ENCODE results near the gene POU4F3.

POU4F3 gene

DNA sequence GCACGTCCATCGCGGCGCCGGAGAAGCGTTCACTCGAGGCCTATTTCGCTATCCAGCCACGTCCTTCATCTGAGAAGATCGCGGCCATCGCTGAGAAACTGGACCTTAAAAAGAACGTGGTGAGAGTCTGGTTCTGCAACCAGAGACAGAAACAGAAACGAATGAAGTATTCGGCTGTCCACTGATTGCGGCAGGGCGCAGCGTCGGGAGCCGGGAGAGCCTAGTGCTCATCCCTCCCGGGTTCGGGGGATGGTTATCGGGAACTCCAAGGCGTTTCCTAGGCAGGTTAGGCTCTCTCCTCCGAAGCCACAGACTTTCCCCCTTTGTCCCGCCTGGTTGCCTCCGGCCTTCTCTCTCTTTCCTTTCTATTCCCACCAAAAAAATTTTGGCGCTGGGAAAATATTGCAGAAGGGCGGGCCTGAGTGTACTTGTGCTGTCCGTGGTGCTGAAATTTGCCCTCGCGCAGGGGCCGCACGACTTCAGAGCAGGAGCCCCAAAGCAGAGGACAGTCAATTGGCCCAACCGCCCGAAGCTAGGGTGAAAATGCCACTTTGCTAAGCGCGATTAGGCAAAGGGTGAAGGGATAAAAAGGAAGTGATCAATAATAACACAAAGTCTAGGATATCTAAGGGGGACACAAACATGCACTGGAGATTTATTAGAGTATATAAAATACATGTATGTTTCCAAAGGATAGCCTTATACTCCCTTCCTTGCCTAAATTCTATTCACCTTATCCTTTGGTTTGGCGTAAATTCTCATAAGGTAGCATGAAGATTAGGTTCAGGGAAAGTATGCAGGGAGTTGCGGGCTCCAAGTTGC, 1.8 kb downstream of the POU4F3 start:
- DNase-seq, result peak; percentile 78

DNA sequence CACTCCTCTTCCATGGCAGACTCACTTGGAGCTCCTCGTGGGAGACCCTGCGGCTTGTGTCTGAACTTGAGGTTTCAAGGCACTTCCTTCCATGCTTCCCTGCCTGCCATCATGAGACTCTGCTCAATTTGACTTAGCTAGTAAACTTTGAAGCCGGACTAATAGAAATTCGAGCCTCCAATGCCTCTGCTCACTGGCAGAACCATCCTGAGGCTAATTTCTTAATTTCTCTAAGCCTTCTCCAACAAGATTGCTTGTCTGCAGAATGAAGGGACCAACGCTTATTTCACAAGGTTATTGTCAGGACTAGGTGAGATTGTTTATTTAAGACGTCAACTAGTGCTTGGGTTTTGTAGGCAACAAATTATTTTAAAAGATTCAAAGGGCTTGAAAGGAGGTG, 3.2 kb downstream of the POU4F3 start:
- DNase-seq, result no peak

DNA sequence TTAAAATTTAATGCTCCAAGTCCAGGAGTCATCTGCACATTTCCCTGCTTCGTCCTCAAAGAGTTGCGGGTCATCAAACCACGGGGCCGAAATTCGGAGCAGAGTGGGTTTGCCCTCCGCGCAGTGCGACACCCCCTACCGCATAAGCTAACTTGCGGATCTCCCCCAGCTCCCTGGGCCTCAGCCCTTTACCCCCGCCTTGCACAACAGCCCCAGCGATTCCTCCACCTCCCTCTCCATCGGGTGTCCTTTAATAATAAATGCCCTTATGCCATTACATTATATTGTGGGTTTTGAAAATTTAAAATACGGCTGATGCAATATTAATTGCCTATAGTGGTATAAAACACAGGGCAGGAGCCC, 3.9 kb downstream of the POU4F3 start:
- no peak for DNase-seq

DNA sequence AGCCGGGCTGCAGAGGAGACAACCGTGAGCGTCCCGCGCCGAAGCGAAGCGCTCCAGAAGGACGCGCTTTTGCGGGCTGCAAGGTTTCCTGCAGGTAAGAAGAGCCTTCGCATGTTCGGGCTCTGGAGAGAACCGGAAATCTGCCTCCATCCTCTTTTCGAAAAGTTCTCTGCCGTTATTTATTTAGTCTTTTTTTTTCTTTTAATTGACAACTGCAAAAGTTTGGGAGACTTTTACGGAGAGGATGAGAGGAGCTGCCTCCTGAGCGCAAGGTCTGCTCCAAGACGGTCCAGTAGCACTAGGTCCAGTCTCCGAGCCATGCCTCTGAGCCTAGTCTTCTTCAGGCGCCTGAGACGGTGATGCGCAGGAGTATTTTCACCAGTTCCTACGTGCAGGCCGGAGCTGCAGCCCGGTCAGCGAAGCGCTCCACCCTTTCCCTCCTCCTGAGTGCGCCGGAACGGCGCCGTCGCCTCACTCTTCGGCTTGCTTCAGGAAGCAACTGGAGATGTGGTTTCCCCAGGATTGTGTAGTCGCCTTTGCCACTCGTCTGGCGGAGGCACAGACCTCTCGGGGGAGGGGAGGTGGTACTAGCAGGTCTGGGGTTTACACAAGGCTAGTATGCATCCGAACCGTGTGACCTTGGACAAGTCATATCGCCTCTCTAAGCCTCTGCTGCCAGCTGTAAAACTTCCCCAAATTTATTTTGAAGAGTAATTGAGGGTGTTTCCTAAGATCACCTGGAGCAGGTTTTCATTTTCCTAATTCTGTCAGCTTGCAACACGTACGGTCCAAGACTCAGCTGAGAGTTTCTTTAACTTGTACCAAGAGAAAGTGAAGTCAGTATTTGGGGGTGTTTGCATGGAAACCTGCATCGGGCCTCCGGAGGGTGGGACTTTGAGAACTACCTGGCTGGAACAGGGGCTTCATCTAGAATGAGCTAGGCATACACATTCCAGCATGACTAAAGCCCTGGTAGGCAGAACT, 4.5 kb downstream of the POU4F3 start:
- no peak for DNase-seq

DNA sequence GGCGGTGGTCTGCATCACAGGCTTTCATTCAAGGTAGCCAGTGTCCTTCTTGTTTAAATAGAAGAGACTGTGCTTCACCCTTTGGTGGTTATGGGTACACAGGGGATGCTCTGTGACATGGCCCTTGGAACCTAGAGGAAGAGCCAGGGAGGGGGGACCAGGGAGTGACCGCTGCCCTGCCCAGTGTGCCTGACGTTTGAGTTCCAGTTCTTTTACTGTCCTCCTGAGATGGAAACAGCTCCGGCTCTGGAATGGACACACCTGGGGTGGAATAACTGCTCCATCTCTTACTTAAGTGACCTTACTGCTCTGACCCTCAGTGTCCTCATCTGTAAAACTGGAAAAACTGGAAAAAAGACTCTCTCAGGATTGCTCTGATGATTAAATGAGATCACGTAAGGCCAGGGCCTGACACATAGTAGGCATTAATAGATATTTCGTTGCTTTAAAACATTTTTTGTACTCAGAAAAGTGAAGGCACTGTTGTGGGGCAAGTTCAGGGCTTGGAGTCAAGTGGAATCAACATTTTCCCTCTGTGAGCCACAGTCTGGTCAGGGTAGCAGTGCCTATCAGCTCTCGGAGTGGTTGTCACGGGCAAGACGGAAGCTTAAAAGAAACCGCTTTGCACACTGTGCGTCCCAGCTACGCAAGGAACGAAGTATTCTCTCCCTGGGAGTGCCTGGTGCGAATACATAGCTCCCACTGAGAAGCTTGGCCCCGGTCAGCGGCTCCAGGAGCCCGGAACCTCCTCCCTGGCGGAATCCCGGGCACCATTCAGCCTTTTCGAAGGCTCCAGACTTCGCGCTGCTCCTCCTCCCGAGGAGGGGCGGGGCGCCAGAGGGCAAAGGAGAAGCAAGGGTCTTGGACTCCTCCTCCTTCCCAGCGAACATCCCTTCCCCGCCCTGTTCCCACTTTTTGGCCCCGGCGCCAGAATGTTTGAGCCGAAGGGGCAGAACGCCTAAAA, 5.8 kb downstream of the POU4F3 start:
- peak; percentile 31 for DNase-seq

DNA sequence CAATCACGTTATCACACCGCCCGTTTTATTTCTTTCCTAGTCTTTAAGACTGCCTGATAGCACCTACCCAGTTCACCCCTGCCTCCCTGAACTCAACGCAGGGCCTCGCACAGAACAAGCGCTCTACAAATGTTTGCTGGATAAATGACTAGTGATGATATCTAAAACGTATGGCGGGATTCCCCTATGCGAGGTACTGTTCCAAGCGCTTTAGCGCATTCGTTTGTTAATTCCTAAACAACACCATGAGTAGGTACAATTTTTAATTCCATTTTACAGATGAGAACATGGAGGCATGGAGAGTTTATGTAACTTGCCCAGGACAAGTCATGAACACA, 6.6 kb downstream of the POU4F3 start:
- DNase-seq, result no peak

DNA sequence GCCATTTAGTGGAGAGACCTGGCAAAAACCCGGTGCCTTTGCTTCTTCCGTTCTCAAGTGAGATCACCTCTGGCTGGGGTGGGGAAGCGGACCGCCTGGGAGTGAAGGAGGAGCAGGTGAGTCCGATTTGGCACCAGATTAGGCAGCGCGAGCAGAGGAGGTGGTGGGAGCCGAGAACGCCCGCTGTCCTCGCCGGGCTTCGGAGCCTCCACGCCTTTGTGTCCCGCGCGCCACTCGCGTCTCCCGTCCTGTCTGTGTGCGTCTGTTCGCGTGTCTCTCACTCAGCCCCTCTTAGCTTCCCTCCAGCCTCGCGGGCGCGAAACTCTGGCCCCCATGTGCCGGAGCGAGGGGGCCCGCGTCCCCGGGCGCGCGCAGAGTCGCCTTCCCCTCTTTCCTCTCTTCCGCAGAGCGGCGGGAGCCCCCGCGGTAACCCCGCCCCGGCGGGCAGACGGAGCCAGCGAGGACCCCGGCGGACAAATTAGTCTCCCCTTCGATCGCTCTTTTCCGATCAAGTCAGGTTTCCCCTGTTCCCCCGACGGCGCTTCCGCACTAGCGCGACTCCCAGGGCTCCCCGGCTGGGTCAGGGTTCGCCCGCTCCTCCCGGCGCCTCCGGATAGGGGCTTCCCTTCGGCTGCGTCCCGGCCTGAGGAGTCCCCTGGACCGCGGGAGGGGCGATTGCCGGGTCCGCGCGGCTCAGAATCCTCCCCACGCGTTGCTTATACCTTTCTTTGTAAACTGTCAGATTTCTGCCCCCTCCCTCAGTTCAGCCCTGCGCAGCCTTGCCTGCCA, 7.1 kb downstream of the POU4F3 start:
- DNase-seq, result no peak

DNA sequence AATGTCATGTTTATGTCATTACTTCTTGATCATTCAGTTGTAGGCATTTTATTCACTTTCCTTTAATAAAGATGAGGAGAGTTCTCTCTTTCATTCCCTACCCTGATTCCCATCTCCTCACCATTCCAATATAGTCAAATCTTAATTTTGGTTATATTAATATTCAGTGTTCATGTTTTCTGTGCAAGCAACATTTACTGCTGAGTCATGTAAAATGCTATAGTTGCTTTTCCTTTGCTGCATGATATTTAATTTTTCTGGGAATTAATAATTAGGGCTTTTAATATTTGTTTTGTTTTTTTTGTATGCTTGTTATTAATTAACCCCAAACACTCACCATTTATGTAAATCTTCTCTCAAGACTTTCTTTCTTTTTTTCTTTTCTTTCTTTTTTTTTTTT, 18.5 kb downstream of the POU4F3 start:
- DNase-seq, result no peak

DNA sequence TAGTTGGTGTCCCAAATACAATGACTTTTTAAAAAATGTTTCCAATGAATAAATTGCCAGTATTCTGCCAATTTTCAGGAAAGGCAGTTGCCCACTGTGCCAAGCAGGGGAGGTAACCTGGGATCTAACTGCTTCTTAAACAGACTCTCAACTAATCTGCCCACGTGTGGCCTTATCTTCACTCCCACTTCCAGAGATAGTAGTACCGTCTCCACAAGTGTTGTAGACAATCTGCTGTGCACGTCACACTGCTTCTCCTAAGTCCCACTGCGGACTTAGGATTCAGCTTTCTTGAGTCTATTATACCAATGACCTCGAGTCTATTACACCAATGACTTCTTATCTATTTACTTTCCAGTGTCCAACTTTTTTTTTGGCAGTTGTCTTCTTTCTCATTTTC, 21.2 kb downstream of the POU4F3 start:
- no peak for DNase-seq

DNA sequence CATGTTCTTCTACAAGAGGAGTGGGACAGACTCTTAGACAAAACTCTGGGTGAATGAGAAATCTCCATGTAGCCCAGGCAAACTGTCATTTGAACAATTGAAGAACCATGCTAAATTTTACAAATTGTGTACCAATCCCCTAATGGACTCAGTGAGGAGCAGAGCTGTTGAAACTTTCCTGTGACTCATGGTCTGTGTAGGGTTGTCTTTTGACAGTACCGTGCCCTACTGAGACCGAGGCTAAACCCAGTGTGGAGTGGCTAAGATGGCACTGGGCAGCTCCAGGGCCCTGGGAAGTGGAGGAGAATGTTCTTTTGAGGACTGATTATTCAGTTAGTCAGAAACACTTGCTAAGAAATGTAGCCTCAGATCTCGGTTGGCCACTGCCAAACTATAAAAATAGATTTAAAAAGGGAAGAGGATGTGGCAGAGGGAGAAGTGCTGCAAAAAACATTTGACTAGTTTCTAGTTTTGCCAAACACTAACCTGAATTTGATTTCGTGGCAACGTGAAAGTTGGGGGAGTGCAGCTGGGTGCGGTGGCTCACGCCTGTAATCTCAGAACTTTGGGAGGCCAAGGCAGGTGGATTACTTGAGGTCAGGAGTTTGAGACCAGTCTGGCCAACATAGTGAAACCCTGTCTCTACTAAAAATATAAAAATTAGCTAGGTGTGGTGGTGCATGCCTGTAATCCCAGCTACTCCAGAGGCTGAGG, 24.7 kb downstream of the POU4F3 start:
- DNase-seq, result no peak

DNA sequence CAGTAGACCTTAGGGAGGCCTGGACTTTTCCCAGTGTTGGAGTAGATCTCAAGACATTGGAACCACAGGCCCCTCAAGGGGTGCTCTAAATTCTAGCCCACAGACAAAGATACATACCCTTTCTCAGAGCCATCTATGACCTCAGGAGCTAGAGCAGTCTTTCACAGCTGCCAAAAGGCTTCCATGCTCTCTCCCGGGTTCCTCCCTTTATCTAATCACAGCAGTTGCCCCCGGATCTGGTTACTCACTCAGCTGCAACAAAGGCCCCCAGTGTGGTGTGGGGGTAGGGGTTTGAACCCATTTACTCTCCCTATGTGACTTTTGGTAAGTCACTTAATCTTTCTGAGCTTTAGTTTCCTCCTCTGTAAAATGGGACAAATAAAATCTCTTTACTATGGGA, 27.0 kb downstream of the POU4F3 start:
- no peak for DNase-seq

DNA sequence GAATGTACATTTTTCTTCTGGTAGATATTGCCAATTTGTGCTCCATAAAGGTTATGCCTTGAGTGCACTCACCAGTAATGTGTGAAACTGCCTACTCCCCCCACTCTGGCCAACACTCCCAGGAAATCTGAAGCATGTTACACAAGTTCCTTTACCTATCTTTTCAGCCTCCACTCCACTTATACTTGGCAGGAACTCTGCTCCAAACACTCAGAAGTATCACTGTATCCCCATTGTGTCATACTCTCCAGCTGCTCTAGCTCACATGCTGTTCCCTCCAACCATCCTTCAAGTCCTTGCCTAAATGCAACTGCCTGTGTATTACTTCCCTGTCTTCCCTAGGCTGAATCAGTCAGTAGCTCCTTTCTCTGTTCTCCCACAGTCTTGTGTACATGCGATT, 28.3 kb downstream of the POU4F3 start:
- DNase-seq, result no peak

DNA sequence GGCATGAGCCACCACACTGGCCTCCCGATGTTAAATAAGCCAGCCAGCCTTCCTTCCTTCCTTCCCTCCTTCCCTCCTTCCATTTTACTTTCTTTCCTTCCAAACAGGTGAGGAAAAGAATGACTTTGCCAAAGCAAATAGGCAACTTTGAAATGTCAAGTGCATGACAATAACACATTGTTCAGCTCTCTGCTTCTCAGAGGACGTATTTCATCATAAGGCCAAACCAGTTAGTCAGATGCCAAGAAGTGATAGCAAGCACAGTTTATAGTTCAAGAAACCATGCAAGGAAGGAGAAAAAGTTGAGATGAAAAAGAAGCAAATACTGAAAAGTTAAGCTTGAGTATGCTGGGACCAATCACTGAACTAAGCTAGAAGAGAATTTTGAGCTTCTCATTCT, 29.5 kb downstream of the POU4F3 start:
- no peak for DNase-seq

DNA sequence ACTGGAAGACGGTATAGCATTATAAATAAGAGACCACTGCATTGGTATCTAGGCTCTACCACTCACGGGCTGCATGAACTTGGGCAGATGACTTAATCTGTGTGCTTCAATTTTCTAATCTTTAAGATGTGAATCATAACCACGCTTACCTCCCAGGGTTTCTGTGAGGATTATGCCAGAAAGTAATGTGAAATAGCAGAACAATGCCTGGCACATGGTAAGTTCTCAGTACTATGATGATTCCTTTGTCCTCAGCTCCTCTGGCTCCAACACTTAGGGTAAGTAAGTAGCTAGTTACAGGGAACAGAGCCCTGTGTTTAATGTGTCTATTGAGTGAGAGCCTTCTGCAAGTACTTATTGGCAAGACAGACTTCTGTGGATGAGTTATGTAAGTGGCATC, 31.1 kb downstream of the POU4F3 start:
- DNase-seq, result no peak

DNA sequence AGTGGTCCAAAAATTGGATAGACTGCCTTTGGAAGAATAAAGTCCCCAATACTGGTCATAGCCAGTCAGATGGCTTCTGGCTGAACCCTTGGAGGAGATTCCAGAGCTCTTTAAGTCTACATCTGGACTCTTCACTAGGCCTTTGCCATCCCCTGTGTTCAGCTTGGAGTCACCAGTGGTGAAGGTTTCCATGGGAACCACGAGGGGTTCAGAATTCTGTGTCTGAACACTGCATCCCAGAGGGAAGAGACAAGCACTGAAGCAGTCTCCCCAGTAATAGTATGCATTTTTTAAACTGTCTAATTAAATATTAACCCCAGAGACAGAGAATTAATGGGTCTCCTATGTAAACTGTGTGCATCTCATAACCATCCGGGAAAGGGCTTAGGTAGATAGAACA, 38.2 kb downstream of the POU4F3 start:
- no peak for DNase-seq

DNA sequence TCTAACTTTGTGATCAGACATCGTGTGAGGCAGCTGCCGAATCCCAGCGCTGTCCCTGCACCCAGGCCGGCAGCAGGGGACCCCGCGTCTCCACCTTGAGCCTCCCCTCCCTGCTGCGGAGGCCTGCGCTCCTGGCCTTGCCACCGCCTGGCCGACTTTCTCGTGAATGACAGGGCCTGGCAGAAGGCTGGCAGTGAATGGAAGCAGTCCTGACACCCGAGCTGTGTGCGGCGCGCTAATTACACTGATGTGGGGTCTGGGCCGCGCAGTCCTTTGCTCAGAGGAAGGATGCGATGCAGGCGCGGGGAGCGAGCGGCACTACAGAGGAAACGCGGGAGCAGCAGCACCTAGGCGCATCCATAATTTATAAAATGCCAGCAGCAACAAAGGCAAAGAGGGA, 40.3 kb downstream of the POU4F3 start:
- DNase-seq, result no peak

DNA sequence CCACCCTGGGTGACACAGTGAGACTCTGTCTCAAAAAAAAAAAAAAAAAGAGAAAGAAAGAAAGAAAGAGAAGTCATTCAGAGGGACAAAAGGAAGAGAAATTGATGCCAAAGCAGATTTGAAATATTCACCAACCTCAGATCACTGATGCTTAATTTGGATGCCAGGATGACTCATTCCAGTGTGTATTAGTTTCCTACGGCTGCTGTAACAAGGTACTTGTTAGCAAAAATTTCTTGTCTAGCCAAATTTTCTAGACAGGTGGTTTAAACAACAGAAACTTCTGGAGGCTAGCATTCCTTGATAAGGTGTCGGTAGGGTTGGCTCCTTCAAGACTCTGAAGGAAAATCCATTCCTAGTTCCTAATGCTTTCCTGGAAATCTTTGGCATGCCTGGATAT, 42.1 kb downstream of the POU4F3 start:
- no peak for DNase-seq

DNA sequence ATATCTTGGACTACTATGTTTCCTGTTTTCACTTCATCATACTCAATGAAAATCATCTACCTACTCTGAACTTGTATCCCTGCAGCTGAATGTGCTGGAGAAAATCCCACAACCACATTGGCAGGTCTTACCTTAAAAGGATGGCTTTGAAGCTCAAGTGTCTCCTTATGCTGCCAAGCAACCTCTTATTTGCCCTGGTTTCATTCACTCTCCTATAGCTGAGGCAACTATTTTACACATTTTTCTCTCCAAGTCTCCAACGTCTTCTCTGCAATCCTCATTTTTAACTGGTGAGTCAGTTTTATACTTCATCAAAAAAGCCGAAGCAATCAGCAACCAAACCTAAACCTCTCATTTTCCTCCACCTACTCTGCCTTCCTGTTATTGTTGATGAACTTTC, 49.7 kb downstream of the POU4F3 start:
- peak; percentile 65 for DNase-seq

DNA sequence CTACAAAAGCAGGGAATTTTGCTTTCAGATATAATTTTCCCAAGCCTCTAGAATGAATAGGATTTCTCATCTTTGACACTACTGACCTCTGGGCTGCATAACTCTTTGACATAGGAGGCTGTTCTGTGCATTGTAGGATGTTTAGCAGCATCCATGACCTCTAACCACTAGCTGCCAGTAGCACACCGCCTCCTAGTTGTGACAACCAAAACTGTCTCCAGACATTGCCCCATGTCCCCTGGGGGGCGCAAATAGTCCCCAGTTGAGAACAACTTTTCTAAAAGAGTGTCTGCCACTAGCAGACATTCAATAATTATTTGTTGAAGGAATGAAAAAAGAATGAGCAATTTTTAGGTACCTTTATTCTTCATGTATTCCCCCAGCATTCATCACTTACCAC, 51.8 kb downstream of the POU4F3 start:
- no peak for DNase-seq

All from right hindlimb (tissue), 1 donor.